Muscle layer of duodenum (tissue), 2 donors: ENCODE measurements around the gene MBNL1.

Experiments used
- H3K27ac ChIP-seq: one replicate; pipeline ENCODE4 v1.7.0; 2013; ENCODE audit warnings: mild to moderate bottlenecking, low read length
- H3K27me3 ChIP-seq: one replicate; pipeline ENCODE4 v1.7.0; 2013; ENCODE audit warnings: low read depth, mild to moderate bottlenecking, control low read depth, low read length
- H3K36me3 ChIP-seq, 2 donors: one replicate each; pipeline ENCODE4 v1.7.0; 2013; ENCODE audit warnings: low read length in 2 of 2, control low read depth in 1 of 2, mild to moderate bottlenecking in 1 of 2; ENCODE audit not compliant: insufficient read depth in 2 of 2, control insufficient read depth in 1 of 2
- H3K4me1 ChIP-seq, 2 donors: one replicate each; pipeline ENCODE4 v1.7.0; 2013; ENCODE audit warnings: low read length in 2 of 2, mild to moderate bottlenecking in 2 of 2, control low read depth in 1 of 2, moderate library complexity in 1 of 2; ENCODE audit not compliant: insufficient read depth in 2 of 2, control insufficient read depth in 1 of 2
- H3K4me3 ChIP-seq, 2 donors: one replicate each; pipeline ENCODE4 v1.7.0; 2013; ENCODE audit warnings: low read length in 2 of 2, low read depth in 1 of 2, mild to moderate bottlenecking in 1 of 2
- H3K9me3 ChIP-seq, 2 donors: one replicate each; pipeline ENCODE4 v1.7.0; 2013; ENCODE audit warnings: low read length in 2 of 2, control low read depth in 1 of 2, mild to moderate bottlenecking in 1 of 2; ENCODE audit not compliant: control insufficient read depth in 1 of 2
- donor health status: healthy.

MBNL1 gene

GRCh38 chr3:152339881-152340505 lies 71.3 kb downstream of the MBNL1 start:
- no peak overlapping the region for H3K4me3 ChIP-seq
- peaks cover 0 to 37% of the 10 kb centered on the region in 2 donors for H3K4me1 ChIP-seq
- no peaks in the 10 kb centered on the region for H3K27me3 ChIP-seq
- no peaks in the 10 kb centered on the region for H3K9me3 ChIP-seq
- H3K27ac ChIP-seq: no peak overlapping the region
- H3K36me3 ChIP-seq: peaks cover 9 to 20% of the 10 kb centered on the region in 2 donors

GRCh38 chr3:152345233-152345632 lies 76.5 kb downstream of the MBNL1 start:
- peaks cover 5 to 20% of the 10 kb centered on the region in 2 donors for H3K36me3 ChIP-seq
- peaks cover 5 to 52% of the 10 kb centered on the region in 2 donors for H3K4me1 ChIP-seq
- H3K27ac ChIP-seq: no peak overlapping the region
- H3K4me3 ChIP-seq: no peak overlapping the region
- no peaks in the 10 kb centered on the region for H3K27me3 ChIP-seq
- H3K9me3 ChIP-seq: no peaks in the 10 kb centered on the region

- peaks cover 5 to 47% of the 10 kb centered on the region in 2 donors for H3K4me1 ChIP-seq
Observed at GRCh38 chr3:152346058-152346457, 77.3 kb downstream of the MBNL1 start.

DNA sequence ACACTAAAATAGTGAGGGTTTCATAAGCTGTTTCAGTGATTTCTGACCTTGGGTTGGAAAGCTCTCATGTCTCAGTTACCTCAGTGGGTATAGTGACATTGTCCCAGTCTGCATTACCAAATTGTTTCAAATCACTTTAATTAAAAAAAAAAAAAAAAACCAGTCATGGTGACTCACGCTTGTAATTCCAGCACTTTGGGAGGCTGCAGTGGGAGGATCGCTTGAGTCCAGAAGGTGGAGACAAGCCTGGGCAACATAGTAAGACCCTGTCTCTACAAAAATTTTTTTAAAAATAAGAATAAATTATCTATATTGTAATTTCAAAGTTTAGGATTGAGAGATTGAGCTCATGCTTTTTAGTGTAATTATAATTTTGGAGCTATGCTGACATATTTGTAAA lies 78.0 kb downstream of the MBNL1 start:
- H3K27ac ChIP-seq: no peak overlapping the region
- H3K4me1 ChIP-seq: peaks cover 5 to 46% of the 10 kb centered on the region in 2 donors
- H3K9me3 ChIP-seq: no peaks in the 10 kb centered on the region
- H3K27me3 ChIP-seq: no peaks in the 10 kb centered on the region
- no peak overlapping the region for H3K4me3 ChIP-seq
- H3K36me3 ChIP-seq: peaks cover 0 to 12% of the 10 kb centered on the region in 2 donors

More at GRCh38 chr3:152346058-152346457, 77.3 kb downstream of the MBNL1 start:
- no peak overlapping the region for H3K4me3 ChIP-seq
- H3K9me3 ChIP-seq: no peaks in the 10 kb centered on the region
- peaks cover 0 to 12% of the 10 kb centered on the region in 2 donors for H3K36me3 ChIP-seq
- no peak overlapping the region for H3K27ac ChIP-seq
- no peaks in the 10 kb centered on the region for H3K27me3 ChIP-seq

DNA sequence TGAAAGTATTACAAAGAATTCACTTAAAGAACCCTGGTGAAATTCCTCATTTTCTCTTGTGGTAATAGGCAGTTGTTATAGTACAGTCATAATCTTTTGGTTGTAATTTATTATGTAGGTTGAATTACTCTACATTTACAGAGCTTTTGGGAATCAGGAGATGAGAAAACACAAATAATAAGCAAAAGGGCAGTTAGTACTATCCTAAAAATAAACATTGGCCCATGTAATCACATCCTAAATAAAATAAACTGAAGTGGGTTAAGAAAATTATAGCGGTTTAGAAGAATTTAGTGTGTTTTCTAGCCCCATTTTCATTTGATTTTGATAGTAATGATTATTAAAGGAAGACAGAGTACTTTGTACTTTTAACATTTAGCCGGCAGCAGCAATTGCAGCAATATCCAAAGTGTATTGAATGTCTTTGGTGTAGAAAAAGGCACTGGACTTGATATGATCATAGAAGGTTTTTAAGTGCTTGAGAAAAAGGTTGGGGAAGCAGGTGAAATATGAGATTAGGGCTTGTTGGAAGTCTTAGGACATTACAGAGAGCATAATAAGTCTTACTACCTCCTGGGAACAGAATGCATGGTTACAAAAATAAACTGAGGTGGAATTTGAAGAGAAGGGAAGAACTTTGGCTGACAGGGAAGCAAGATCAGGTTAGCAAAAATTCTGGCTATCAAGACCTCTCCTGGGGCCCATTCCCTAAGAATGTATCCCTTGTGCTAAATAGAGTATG lies 79.9 kb downstream of the MBNL1 start:
- Histone ChIP-seq H3K27me3 (no peaks in the 10 kb centered on the region), H3K4me1 (peaks cover 5 to 35% of the 10 kb centered on the region in 2 donors), H3K27ac (no peak overlapping the region), H3K36me3 (peaks cover 0 to 7% of the 10 kb centered on the region in 2 donors), H3K4me3 (no peak overlapping the region), H3K9me3 (no peaks in the 10 kb centered on the region)

GRCh38 chr3:152349392-152349791 lies 80.7 kb downstream of the MBNL1 start:
- peaks cover 5 to 35% of the 10 kb centered on the region in 2 donors for H3K4me1 ChIP-seq
- H3K27me3 ChIP-seq: no peaks in the 10 kb centered on the region
- no peak overlapping the region for H3K27ac ChIP-seq
- H3K36me3 ChIP-seq: peaks cover 0 to 3% of the 10 kb centered on the region in 2 donors
- no peaks in the 10 kb centered on the region for H3K9me3 ChIP-seq
- H3K4me3 ChIP-seq: no peak overlapping the region

DNA sequence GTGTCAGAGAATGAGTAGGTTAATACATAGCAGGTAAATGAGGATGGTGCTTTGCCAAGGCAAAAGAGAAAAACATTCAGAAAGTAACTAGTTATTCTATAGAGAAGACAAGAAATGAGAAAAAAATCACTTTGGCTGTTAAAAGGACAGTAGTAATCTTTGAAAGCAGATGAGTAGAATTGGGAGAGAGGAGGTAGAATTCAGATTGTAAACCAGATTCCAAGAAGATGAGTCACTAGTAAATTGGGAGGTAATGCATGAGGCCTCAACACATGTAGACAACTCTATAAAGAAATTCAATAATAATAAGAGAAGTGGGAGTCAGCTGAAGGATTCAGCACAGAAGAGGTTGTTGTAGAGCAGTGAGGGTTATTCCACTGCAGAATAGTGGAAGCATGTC lies 81.4 kb downstream of the MBNL1 start:
- Histone ChIP-seq H3K9me3 (no peaks in the 10 kb centered on the region), H3K4me1 (peaks cover 5 to 35% of the 10 kb centered on the region in 2 donors), H3K36me3 (no peaks in the 10 kb centered on the region), H3K4me3 (no peak overlapping the region), H3K27ac (no peak overlapping the region), H3K27me3 (no peaks in the 10 kb centered on the region)

- H3K27me3 ChIP-seq: no peaks in the 10 kb centered on the region
- no peak overlapping the region for H3K27ac ChIP-seq
- no peak overlapping the region for H3K4me3 ChIP-seq
- no peaks in the 10 kb centered on the region for H3K36me3 ChIP-seq
- no peaks in the 10 kb centered on the region for H3K9me3 ChIP-seq
- peaks cover 5 to 36% of the 10 kb centered on the region in 2 donors for H3K4me1 ChIP-seq
Observed at GRCh38 chr3:152350776-152351175, 82.0 kb downstream of the MBNL1 start.

- Histone ChIP-seq H3K9me3 (no peaks in the 10 kb centered on the region), H3K4me1 (peaks cover 5 to 42% of the 10 kb centered on the region in 2 donors), H3K4me3 (no peak overlapping the region), H3K27me3 (no peaks in the 10 kb centered on the region), H3K27ac (no peak overlapping the region), H3K36me3 (no peaks in the 10 kb centered on the region)
Observed at GRCh38 chr3:152352554-152352953, 83.8 kb downstream of the MBNL1 start.

DNA sequence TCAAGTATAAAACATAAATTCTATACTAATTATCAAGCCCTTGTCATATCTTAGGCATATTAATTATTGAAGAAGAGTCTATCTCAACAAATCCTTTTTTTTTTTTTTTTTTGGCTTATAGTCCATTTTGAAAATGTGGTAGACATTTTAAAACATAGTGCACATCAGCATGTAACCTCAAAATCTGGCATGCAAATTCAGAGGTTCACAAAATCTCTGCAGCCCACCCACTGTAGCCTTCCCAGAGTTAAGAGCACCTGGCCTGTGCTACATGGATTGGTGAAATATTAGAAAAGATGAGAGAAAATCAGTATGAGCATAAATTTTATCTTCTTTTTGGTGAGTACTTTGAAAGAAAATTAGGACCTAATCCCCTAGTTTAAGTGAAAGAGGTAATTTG lies 84.8 kb downstream of the MBNL1 start:
- H3K4me3 ChIP-seq: no peak overlapping the region
- no peaks in the 10 kb centered on the region for H3K36me3 ChIP-seq
- no peaks in the 10 kb centered on the region for H3K9me3 ChIP-seq
- H3K27me3 ChIP-seq: no peaks in the 10 kb centered on the region
- H3K4me1 ChIP-seq: peaks cover under 1 to 38% of the 10 kb centered on the region in 2 donors
- H3K27ac ChIP-seq: no peak overlapping the region

GRCh38 chr3:152355744-152356665 lies 87.3 kb downstream of the MBNL1 start:
- no peak overlapping the region for H3K4me3 ChIP-seq
- H3K36me3 ChIP-seq: no peaks in the 10 kb centered on the region
- no peaks in the 10 kb centered on the region for H3K27me3 ChIP-seq
- no peak overlapping the region for H3K27ac ChIP-seq
- no peaks in the 10 kb centered on the region for H3K9me3 ChIP-seq
- H3K4me1 ChIP-seq: peaks cover 0 to 28% of the 10 kb centered on the region in 2 donors
